GM21367 (cell line): ENCODE measurements around the gene RPGRIP1.
"Not testable (repeated sequence)": the region's sequence is repeated elsewhere in the genome, so short reads cannot be mapped to it uniquely, and the experiment has no call there.

Experiments
- ATAC-seq: cut with Tn5 transposase; IDR thresholded peaks from one replicate; pipeline ENCODE4 v1.9.1; 2021; ENCODE audit not compliant: unreplicated experiment

RPGRIP1 gene

GRCh38 chr14:21279783-21280182 lies at the start of gene RPGRIP1:
RPGRIP1 (plus strand) TSS chr14:21280083; CDS start chr14:21287977, 7,894 bp downstream.
- no peak for ATAC-seq

- no peak for ATAC-seq
Measured at GRCh38 chr14:21231020-21231652, 48.7 kb upstream of the RPGRIP1 start.

- no peak for ATAC-seq
Measured at GRCh38 chr14:21233457-21234076, 46.3 kb upstream of the RPGRIP1 start.

GRCh38 chr14:21234112-21234511 lies 45.8 kb upstream of the RPGRIP1 start:
- no peak for ATAC-seq

- ATAC-seq: no peak
Measured at GRCh38 chr14:21236948-21237797, 42.7 kb upstream of the RPGRIP1 start.

GRCh38 chr14:21238823-21239518 lies 40.9 kb upstream of the RPGRIP1 start:
- ATAC-seq: no peak

- ATAC-seq: no peak
Measured at GRCh38 chr14:21240417-21240816, 39.5 kb upstream of the RPGRIP1 start.

- ATAC-seq: no peak
Measured at GRCh38 chr14:21241218-21241819, 38.6 kb upstream of the RPGRIP1 start.

GRCh38 chr14:21244544-21244943 lies 35.3 kb upstream of the RPGRIP1 start:
- no peak for ATAC-seq

- ATAC-seq: no peak
Measured at GRCh38 chr14:21245813-21246212, 34.1 kb upstream of the RPGRIP1 start.

- no peak for ATAC-seq
Measured at GRCh38 chr14:21248338-21248737, 31.5 kb upstream of the RPGRIP1 start.

GRCh38 chr14:21248739-21249411 lies 31.0 kb upstream of the RPGRIP1 start:
- ATAC-seq: no peak

GRCh38 chr14:21251215-21251614 lies 28.7 kb upstream of the RPGRIP1 start:
- ATAC-seq: no peak

- no peak for ATAC-seq
Measured at GRCh38 chr14:21252149-21252548, 27.7 kb upstream of the RPGRIP1 start.

GRCh38 chr14:21255385-21256101 lies 24.3 kb upstream of the RPGRIP1 start:
- ATAC-seq: no peak

GRCh38 chr14:21256102-21256447 lies 23.8 kb upstream of the RPGRIP1 start:
- not testable (repeated sequence) for ATAC-seq

GRCh38 chr14:21256539-21257393 lies 23.1 kb upstream of the RPGRIP1 start:
- ATAC-seq: no peak

- ATAC-seq: no peak
Measured at GRCh38 chr14:21257394-21257909, 22.4 kb upstream of the RPGRIP1 start.
